Mesendoderm (in vitro differentiated cells): ENCODE measurements around the gene KCNJ4.

Source experiments
- DNase-seq: peaks from one replicate; pipeline ENCODE4 v3.0.0; 2013
- H2AK5ac ChIP-seq: 2 replicates; pipeline ENCODE4 v1.6.1; 2013; ENCODE audit warnings: low read length, inconsistent platforms
- H2BK120ac ChIP-seq: 2 replicates; pipeline ENCODE4 v1.6.1; 2013; ENCODE audit warnings: low read depth, mild to moderate bottlenecking, low read length, moderate library complexity, mixed read lengths
- H2BK15ac ChIP-seq: replicated peaks from 2 replicates; pipeline ENCODE4 v1.6.1; 2013; ENCODE audit warnings: low read depth, mild to moderate bottlenecking, moderate library complexity
- H2BK5ac ChIP-seq: 2 replicates; pipeline ENCODE4 v1.6.1; 2013; ENCODE audit warnings: low read length, inconsistent platforms
- H3K18ac ChIP-seq: 2 replicates; pipeline ENCODE4 v1.6.1; 2013; ENCODE audit warnings: mild to moderate bottlenecking, low read length, mixed read lengths
- H3K23ac ChIP-seq: one replicate; pipeline ENCODE4 v1.6.1; 2013; ENCODE audit warnings: low read length
- H3K27ac ChIP-seq: 2 replicates; pipeline ENCODE4 v1.5.1; 2013; ENCODE audit warnings: low read depth, mild to moderate bottlenecking, inconsistent platforms, low read length, moderate library complexity
- H3K27me3 ChIP-seq: 2 replicates; pipeline ENCODE4 v1.6.1; 2013; ENCODE audit warnings: low read length, control low read depth, mild to moderate bottlenecking, inconsistent platforms; ENCODE audit not compliant: insufficient read depth, poor library complexity
- H3K36me3 ChIP-seq: 2 replicates; pipeline ENCODE4 v1.6.1; 2013; ENCODE audit warnings: low read length, inconsistent platforms; ENCODE audit not compliant: control insufficient read depth, insufficient read depth
- H3K4ac ChIP-seq: one replicate; pipeline ENCODE4 v1.6.1; 2013; ENCODE audit warnings: low read depth, mild to moderate bottlenecking, low read length, moderate library complexity
- H3K4me1 ChIP-seq: 2 replicates; pipeline ENCODE4 v1.6.1; 2013; ENCODE audit warnings: low read depth, low read length, inconsistent platforms; ENCODE audit not compliant: control insufficient read depth
- H3K4me2 ChIP-seq: 2 replicates; pipeline ENCODE4 v1.6.1; 2013; ENCODE audit warnings: low read length
- H3K4me3 ChIP-seq: 2 replicates; pipeline ENCODE4 v1.5.1; 2013; ENCODE audit warnings: mild to moderate bottlenecking, low read length
- H3K56ac ChIP-seq: one replicate; pipeline ENCODE4 v1.6.1; 2013; ENCODE audit warnings: low read length
- H3K79me1 ChIP-seq: 2 replicates; pipeline ENCODE4 v1.6.1; 2013; ENCODE audit warnings: low read length, inconsistent platforms
- H3K79me2 ChIP-seq: 2 replicates; pipeline ENCODE4 v1.6.1; 2013; ENCODE audit warnings: mild to moderate bottlenecking, low read length; ENCODE audit not compliant: control insufficient read depth, insufficient read depth
- H3K9ac ChIP-seq: 2 replicates; pipeline ENCODE4 v1.6.1; 2013; ENCODE audit warnings: low read length, inconsistent platforms
- H4K5ac ChIP-seq: one replicate; pipeline ENCODE4 v1.6.1; 2013; ENCODE audit warnings: low read length
- H4K8ac ChIP-seq: one replicate; pipeline ENCODE4 v1.6.1; 2013; ENCODE audit warnings: low read depth, mild to moderate bottlenecking, control low read depth, low read length, moderate library complexity
- WGBS: extraction: QIAGEN DNeasy Blood & Tissue Kit; methylation state at CpG from one replicate; pipeline ENCODE4 v1.1.7; 2013; ENCODE audit warnings: low lambda C conversion rate, missing lambda C conversion rate; ENCODE audit not compliant: insufficient coverage; ENCODE audit errors: extremely low coverage; 5-methylcytosine and 5-hydroxymethylcytosine counted together

The KCNJ4 gene

DNA sequence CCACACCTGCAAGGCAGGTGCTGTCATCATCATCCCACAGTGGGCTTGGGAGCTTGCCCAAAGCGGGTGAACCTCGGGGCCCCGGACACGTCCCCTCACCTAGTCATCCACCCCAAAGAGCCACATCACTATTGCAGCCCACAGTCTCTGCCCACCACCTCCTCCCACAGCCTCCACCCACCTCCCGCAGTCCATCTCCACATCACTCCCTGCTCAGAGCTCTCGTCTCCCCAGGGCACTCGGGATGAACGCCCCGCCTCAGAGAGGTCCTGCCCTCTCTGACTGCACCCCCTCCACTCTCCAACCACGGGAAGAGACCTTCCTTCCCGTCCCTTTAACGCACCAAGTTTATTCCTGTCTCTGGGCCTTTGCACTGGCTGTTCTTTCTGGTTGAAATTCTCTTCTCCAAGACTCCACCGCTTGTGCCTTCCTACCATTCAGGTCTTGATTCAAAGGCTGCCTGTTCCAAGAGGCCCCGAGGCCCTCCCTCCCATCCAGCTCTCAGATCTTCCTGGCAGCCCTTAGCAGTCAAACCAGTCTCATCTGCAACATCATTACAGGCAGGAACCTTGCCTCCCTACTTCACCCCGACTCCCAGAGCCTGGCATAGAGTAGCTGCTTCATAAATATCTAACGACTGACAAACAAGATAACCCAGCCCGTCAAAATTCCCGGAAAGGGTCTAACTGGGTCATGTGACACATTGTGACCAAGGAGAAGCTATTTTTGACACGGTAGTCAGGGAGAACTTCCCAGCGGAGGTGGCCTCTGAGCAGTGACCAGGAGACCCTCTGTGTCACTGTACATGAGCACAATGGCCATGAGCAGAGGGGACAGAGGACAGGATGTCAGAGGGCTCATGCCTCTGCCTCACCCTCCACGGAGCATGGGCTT is 11.1 kb downstream of the KCNJ4 start:
- Histone ChIP-seq H3K4me1 (no peaks in the 10 kb centered on the region), H2AK5ac (no peak overlapping the region), H4K8ac (no peak overlapping the region), H3K56ac (no peak overlapping the region), H3K36me3 (no peaks in the 10 kb centered on the region), H3K4ac (no peak overlapping the region), H3K18ac (no peak overlapping the region), H3K9ac (no peak overlapping the region), H2BK120ac (no peak overlapping the region), H3K4me2 (no peak overlapping the region), H3K4me3 (no peak overlapping the region), H3K23ac (no peak overlapping the region), H3K79me2 (no peaks in the 10 kb centered on the region), H4K5ac (no peak overlapping the region), H3K27me3 (no peaks in the 10 kb centered on the region), H2BK5ac (no peak overlapping the region), H3K79me1 (no peaks in the 10 kb centered on the region), H3K27ac (no peak overlapping the region), H2BK15ac (no peak overlapping the region)
- no peak for DNase-seq
- no CpG with 5 or more reads among the region's 21 CpGs for WGBS

GRCh38 chr22:38442967-38443627 is 11.9 kb downstream of the KCNJ4 start:
- Histone ChIP-seq H2BK120ac (no peak overlapping the region), H3K4me2 (no peak overlapping the region), H3K18ac (no peak overlapping the region), H3K36me3 (no peaks in the 10 kb centered on the region), H2BK15ac (no peak overlapping the region), H2BK5ac (no peak overlapping the region), H3K79me1 (no peaks in the 10 kb centered on the region), H3K4ac (no peak overlapping the region), H3K4me1 (no peaks in the 10 kb centered on the region), H4K8ac (no peak overlapping the region), H4K5ac (no peak overlapping the region), H3K27ac (no peak overlapping the region), H3K27me3 (no peaks in the 10 kb centered on the region), H3K23ac (no peak overlapping the region), H3K56ac (no peak overlapping the region), H3K4me3 (no peak overlapping the region), H3K9ac (no peak overlapping the region), H3K79me2 (no peaks in the 10 kb centered on the region), H2AK5ac (no peak overlapping the region)
- DNase-seq = no peak
- WGBS = no CpG with 5 or more reads among the region's 13 CpGs

GRCh38 chr22:38441620-38442287 is 13.2 kb downstream of the KCNJ4 start:
- Histone ChIP-seq H3K4me1 (no peaks in the 10 kb centered on the region), H3K79me2 (no peaks in the 10 kb centered on the region), H3K18ac (no peak overlapping the region), H3K27me3 (no peaks in the 10 kb centered on the region), H2BK15ac (no peak overlapping the region), H3K23ac (no peak overlapping the region), H3K4me2 (no peak overlapping the region), H3K4ac (no peak overlapping the region), H4K8ac (no peak overlapping the region), H4K5ac (no peak overlapping the region), H3K36me3 (no peaks in the 10 kb centered on the region), H3K79me1 (no peaks in the 10 kb centered on the region), H2AK5ac (no peak overlapping the region), H3K56ac (no peak overlapping the region), H3K4me3 (no peak overlapping the region), H2BK5ac (no peak overlapping the region), H3K9ac (no peak overlapping the region), H2BK120ac (no peak overlapping the region), H3K27ac (no peak overlapping the region)
- WGBS = no CpG with 5 or more reads among the region's 16 CpGs
- no peak for DNase-seq

- no peak overlapping the region for H2BK15ac ChIP-seq
- no peak overlapping the region for H3K18ac ChIP-seq
- H3K23ac ChIP-seq = no peak overlapping the region
- H3K9ac ChIP-seq = no peak overlapping the region
- H3K27me3 ChIP-seq = no peaks in the 10 kb centered on the region
- no peaks in the 10 kb centered on the region for H3K4me1 ChIP-seq
- no peaks in the 10 kb centered on the region for H3K79me2 ChIP-seq
- no peak overlapping the region for H2AK5ac ChIP-seq
- no peaks in the 10 kb centered on the region for H3K36me3 ChIP-seq
- no peak overlapping the region for H3K4ac ChIP-seq
- H3K27ac ChIP-seq = no peak overlapping the region
- no peak overlapping the region for H3K4me2 ChIP-seq
- no peak overlapping the region for H2BK5ac ChIP-seq
- H4K8ac ChIP-seq = no peak overlapping the region
- no peak for DNase-seq
- H2BK120ac ChIP-seq = no peak overlapping the region
- no peak overlapping the region for H4K5ac ChIP-seq
- WGBS = no CpG with 5 or more reads among the region's 14 CpGs
- no peak overlapping the region for H3K56ac ChIP-seq
- no peaks in the 10 kb centered on the region for H3K79me1 ChIP-seq
- H3K4me3 ChIP-seq = no peak overlapping the region
Observed at GRCh38 chr22:38440747-38441350, 14.2 kb downstream of the KCNJ4 start.

DNA sequence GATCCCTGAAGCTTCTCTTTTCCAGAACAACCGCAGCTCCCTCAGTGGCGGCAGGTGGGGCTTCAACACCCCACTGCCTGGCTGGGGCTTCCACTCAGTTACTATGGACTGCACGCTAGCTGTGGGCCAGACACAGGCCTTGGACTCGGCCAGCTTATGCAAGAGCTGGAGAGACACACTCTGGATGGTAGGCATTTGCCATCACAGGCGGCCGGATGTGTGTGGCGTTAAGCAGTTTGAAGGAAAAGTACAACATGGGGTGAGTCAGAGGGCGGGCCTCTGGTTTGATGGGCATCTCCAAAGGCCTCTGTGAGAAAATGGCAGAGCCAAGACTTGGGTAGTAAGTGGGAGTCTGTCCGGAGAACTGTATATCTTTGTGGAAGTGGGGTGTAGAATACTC is 17.6 kb downstream of the KCNJ4 start:
- H3K23ac ChIP-seq = no peak overlapping the region
- H3K4me1 ChIP-seq = no peaks in the 10 kb centered on the region
- H2BK5ac ChIP-seq = no peak overlapping the region
- WGBS = no CpG with 5 or more reads among the region's 9 CpGs
- H2AK5ac ChIP-seq = no peak overlapping the region
- no peaks in the 10 kb centered on the region for H3K79me2 ChIP-seq
- H2BK15ac ChIP-seq = no peak overlapping the region
- no peak overlapping the region for H3K18ac ChIP-seq
- H3K27ac ChIP-seq = no peak overlapping the region
- no peak overlapping the region for H2BK120ac ChIP-seq
- H3K56ac ChIP-seq = no peak overlapping the region
- no peak overlapping the region for H4K8ac ChIP-seq
- H3K36me3 ChIP-seq = no peaks in the 10 kb centered on the region
- no peak overlapping the region for H4K5ac ChIP-seq
- H3K27me3 ChIP-seq = no peaks in the 10 kb centered on the region
- no peak overlapping the region for H3K4me2 ChIP-seq
- H3K79me1 ChIP-seq = no peaks in the 10 kb centered on the region
- H3K4ac ChIP-seq = no peak overlapping the region
- no peak overlapping the region for H3K9ac ChIP-seq
- H3K4me3 ChIP-seq = no peak overlapping the region
- no peak for DNase-seq
